Measurements from ENCODE around the gene PTPRN2.
"Not testable (repeated sequence)": the region's sequence is repeated elsewhere in the genome, so short reads cannot be mapped to it uniquely, and the experiment has no call there.

PTPRN2 gene

DNA sequence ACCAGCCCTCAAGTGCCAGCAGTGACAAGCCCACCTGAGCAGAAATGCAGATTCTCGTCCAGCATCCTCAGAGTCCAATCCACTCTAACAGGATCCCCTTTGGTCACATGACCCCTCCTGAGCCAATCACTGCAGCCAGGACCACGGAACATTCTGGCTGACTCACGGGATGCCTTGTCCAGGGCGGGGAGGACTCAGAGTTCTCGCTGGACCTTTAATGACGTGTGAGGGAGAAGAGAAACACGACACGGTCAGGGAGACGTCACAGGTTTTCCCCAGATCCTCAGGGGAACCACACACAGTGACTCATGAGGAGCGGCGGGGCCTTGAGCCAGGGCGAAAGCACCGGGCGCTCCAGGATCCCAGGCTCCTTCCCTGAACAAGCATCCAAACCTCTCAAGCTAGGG, 155.7 kb downstream of the PTPRN2 start:
- no peak for DNase-seq

GRCh38 chr7:158431055-158431940, 156.3 kb downstream of the PTPRN2 start:
- no peak for DNase-seq

DNA sequence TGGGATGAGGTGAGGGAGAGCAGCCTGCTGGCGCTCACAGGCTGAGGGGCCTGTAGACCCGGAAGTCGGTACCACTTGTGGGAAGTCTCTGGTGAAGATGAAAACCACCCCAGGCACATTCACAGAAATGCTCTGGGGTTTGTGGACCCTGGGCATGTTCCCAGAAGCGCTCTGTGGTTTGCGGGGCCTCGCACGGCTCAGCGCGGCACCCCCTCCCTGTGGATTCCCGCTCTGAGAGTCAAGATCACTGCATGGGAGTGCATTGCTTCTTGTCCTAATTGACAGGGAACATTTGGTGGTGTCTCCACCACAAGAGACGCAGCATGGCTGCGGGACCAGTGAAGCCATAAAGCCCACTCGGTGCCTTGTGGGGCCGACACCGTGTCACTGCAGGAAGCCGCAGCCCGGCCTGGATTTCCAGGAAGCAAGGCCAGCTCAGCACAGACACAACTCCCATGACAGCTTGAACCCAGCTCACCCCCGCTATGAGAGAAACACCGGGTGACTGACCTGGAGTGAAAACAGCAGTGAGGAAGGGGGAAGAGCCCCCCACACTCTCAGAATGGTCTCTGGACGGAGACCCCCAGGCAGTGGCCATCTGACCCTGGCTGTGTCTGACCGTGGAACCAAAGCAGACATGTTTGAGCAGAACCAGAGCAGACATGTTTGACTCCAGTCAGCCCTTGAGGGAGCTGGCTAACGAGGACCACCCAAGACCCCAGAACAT, 157.2 kb downstream of the PTPRN2 start:
- DNase-seq: no peak

DNA sequence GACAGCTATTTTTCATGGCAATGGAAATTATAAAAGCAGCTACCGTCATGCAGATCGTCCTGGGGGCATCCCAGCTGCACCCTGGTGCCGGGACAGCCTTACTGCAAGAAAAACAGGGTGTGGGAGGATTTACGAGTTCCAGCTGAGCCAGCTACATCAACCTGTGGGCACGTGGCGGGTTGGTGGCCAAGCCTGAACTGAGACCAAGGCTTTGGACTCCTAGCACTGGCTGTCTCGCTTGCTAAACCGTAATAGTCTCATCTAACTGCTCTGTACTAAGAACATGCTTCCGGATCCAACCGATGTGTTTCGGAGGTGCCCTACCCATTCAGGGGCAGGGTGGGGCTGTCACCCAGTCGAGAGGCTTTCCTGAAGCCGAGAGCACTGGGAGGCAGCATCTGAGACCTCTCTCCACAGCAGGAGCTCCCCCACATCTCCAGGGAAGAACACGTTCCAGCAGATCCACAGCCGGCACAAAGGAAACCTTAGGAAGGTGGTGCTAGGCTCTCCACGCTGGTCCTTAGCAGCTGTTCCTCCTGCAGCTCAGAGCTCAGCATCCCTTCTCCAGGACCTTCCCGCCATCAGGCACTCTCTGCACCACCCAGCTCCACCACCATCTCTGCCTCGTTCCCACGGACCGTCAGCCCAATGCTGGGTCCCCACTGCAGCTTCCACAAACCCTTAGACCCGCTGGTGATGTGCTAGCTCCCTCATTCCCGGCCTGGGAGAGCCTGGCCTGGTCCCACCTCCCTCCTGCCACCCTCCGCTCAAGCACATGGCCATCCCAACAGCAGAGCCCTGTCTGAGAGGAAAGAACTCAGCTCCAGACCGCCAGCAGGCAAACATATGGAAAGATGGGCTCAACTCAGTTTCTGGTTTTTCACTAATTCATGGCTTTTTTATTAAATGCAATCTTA, 158.5 kb downstream of the PTPRN2 start:
- no peak for DNase-seq

- no peak for DNase-seq
Observed at GRCh38 chr7:158428131-158428836, 159.3 kb downstream of the PTPRN2 start.

GRCh38 chr7:158425676-158426075, 161.9 kb downstream of the PTPRN2 start:
- not testable (repeated sequence) for DNase-seq

GRCh38 chr7:158424531-158424930, 163.1 kb downstream of the PTPRN2 start:
- DNase-seq: no peak

DNA sequence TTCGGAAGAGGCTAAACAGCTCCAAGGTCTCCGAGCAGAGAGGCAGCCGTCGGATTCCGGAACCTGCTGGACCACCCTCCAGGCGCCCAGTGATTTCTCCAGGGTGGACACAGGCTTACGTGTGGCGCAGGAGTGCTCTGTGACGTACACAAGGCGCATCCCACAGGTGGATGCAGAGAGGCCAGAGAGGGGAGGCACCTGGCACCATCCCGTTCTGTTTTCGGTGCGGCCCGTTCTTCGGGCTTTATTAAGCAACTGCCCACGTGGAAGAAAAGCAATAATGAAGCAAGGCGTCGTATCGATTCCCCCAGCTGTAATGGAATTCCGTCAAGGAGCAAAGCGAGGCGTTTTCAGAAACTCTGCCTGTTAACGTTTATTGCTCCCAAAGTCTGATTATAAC, 163.6 kb downstream of the PTPRN2 start:
- no peak for DNase-seq

DNA sequence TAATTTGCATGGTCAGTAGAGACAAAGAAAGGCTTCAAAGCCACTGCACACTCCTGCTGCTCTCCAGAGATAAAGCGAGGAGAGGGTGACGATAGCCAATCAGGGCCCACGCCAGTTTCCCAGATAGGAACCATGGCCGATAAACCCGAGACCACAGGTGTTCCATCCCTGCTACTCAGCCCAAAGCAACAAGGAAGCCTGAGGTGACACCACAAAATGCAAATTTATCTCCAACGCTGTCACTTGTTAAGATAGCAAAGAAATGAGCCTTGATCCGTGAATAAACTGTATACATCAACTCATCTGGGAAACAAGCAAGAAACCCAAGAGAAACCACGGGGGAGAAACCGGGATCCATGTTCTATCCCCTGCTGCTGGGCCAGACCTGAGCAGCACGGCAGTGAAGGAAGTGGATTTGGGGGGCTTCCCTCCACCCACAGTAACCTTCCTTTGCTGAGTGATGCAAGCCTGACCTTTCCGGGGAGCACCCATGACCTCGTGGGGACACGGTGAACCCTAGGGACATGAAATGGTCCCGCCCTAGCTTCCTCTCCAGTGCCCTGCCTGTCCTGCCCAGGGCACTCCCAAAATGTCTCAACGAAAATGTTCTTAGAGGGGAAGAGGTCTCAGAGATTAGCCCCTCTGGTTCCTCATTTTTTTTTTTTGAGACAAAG, 164.6 kb downstream of the PTPRN2 start:
- no peak for DNase-seq

DNA sequence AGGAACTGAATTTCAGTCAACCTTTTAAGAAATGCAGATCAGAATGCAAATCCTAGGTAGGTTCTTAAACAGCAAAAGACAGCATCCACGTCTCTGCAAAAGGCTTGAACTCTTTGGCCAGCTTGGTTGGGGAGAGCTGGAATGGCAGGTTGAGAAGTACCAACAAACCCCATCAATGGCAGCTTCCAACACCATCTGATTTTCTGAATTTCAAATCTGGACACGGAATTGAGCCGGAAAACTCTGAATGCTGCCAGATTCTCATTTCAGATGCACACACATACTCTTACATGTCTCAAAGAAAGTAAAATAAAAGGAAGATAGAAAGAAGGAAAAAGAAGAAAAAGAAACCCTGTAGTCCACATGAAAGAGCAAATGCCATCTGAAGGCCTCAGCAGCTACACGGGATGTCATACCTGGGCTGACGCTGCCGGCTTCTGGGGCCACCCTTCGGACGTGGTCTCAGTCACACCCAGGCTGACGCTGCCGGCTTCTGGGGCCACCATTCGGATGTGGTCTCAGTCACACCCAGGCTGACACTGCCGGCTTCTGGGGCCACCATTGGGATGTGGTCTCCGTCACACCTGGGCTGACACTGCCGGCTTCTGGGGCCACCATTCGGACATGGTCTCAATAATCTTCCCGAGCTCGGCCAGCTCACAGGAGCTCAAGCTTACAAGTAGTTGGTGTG, 165.3 kb downstream of the PTPRN2 start:
- DNase-seq: no peak

GRCh38 chr7:158421361-158421760, 166.3 kb downstream of the PTPRN2 start:
- DNase-seq: no peak

DNA sequence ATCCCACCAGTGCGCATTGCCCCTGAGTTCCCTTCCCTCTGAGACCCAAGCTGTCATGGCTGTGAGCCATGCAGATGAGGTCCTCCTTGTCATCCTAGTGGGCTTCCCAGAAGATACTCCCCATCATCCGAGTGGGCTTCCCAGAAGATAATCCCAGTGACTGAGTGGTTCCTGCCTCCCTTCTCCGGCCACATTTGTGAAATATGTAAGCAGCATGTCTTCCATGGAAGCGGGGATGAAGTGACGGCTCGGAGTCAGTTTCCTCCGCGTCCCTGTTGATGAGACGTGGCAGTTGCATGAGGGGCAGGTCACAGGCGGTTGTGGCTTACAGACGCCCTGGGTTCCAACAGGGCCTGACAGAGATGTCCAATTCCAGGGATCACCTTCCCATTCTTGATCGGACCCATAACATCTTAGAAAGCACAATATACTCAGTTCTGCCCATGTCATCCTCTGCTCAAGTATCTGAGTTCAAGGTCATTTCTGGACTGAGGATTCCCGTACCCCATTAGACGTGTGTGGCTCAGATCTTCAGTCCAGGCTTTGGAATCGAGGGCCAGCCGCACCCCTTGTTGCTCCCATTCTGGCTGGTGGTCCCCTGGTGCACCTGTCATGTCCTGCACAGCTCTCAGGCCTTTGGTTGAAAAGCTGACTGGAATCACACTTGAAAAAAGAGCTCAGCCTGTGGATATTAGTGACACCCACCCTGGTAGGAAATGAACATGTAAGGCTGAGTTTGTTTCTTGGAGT, 166.9 kb downstream of the PTPRN2 start:
- no peak for DNase-seq

DNA sequence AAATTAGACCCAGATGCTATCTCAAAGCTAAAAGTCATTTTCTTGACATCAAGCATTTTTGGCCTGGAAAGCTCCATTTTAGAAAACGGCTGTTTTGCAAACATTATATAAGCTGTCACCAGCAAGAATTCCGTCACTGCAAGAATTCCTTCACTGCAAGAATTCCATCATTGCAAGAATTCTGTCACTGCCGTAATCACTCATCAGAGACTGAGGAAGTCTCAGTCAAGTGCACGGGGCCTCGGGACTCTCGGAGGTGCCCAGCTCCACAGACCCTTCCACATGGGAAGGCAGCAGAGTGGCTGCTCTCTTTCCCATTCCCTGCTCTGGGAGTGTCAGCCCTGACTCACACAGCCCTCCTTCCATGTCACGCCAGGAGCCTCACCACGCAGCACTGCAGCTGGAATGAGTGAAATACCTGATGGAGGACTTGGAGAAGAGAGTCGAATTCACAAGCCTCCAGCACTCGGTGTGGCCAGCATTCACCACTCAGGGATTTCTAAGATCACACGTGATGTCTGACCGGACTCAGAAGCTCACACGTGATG, 168.3 kb downstream of the PTPRN2 start:
- no peak for DNase-seq

DNA sequence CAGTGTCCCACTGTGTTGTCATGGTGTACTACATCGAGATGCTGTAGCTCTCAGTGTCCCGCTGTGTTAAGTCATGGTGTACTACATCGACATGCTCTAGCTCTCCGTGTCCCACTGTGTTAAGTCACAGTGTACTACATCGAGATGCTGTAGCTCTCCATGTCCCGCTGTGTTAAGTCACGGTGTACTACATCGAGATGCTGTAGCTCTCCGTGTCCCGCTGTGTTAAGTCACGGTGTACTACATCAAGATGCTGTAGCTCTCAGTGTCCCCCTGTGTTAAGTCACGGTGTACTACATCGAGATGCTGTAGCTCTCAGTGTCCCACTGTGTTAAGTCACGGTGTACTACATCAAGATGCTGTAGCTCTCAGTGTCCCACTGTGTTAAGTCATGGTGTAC, 169.2 kb downstream of the PTPRN2 start:
- not testable (repeated sequence) for DNase-seq

GRCh38 chr7:158416283-158416933, 171.2 kb downstream of the PTPRN2 start:
- DNase-seq: no peak

GRCh38 chr7:158415316-158415715, 172.3 kb downstream of the PTPRN2 start:
- DNase-seq: no peak

DNA sequence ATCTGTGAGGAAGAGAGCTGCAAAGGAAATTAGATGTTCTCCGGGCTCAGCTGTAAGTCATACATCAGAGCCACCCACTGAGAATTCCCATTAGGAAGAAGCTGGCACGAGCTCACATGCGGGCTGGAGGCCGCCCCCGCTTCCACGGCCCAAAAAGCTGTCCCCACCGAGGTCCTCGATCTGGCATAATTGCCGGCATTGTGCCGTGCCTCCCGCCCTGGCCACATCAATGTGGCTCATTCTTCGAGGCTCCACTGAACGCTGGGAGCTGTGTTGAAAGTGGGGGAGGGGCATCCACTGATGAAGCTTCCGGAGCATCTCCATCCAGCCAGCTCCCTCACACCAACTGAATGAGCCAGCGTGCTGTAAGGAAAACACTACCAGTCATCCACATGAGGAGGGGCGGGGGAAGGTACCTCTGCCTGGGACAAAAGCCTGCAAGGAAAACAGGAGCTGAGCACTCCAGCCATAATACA, 173.1 kb downstream of the PTPRN2 start:
- no peak for DNase-seq

DNA sequence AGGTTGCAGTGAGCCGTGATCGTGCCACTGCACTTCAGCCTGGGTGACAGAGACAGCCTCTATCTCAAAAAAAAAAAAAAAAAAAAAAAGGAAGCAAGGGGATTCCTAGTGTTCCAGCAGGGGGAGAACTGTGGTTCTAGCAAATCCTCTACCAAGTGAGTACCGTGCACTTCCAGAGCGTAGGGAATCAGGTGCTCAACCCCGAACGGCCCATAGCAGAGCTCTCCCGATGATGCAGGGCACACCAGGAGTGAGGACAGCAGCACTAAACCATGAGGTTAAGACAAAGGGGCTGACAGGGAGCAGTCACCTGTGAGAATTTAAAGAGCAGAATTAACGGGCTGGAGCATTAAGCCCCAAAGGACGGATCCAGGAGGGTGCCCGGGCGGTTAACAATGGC, 173.6 kb downstream of the PTPRN2 start:
- DNase-seq: no peak

GRCh38 chr7:158411232-158411950, 176.2 kb downstream of the PTPRN2 start:
- no peak for DNase-seq
